Ovary (tissue), 9 donors: ENCODE data around the gene ARHGAP12. TPM values are rescaled to one million over a fixed set of nuclear protein-coding genes. Genes with fewer than 3 reads are reported as not detected.

Experiments used
- DNase-seq, 5 donors: peaks; one replicate each; pipeline ENCODE4 v3.0.0-alpha.2; 2019 to 2020
- H3K27ac ChIP-seq, 2 donors: fragments of 200-600 bp; one replicate each; pipeline versions ENCODE4 v1.5.1 to v1.8.0; 2019 to 2022
- H3K27me3 ChIP-seq: fragments of 200-600 bp; one replicate; pipeline ENCODE4 v1.8.0; 2022
- H3K36me3 ChIP-seq: fragments of 200-600 bp; sonication (generic); one replicate; pipeline ENCODE4 v1.5.1; 2019
- H3K4me1 ChIP-seq: one replicate; pipeline ENCODE4 v1.8.1; 2013; ENCODE audit warnings: mild to moderate bottlenecking, moderate library complexity; ENCODE audit not compliant: insufficient read depth
- H3K4me3 ChIP-seq: fragments of 200-600 bp; sonication (generic); one replicate; pipeline ENCODE4 v1.5.1; 2017
- H3K9me3 ChIP-seq, 2 donors: fragments of 200-600 bp in 1 of 2; sonication (generic) in 1 of 2; one replicate each; pipeline versions ENCODE4 v1.5.1 to v1.8.1; 2013 to 2019; ENCODE audit warnings: mild to moderate bottlenecking in 1 of 2, moderate library complexity in 1 of 2
- EP300 ChIP-seq: sonication (generic); formaldehyde crosslinking; IDR thresholded peaks from one replicate; pipeline ENCODE4 v1.6.1; 2017; ENCODE audit warnings: antibody characterized with exemption
- POLR2A ChIP-seq: fragments of 450-650 bp; IDR thresholded peaks from one replicate; pipeline ENCODE4 v1.6.1; 2017; ENCODE audit warnings: antibody characterized with exemption, mild to moderate bottlenecking, moderate library complexity
- WGBS, 3 donors: extraction: QIAGEN DNeasy Blood & Tissue Kit in 1 of 3; methylation state at CpG; one replicate each; pipeline versions ENCODE4 v1.1.5 to v1.1.7; 2013 to 2017; 5-methylcytosine and 5-hydroxymethylcytosine counted together
- intact Hi-C, 4 donors: fragments of 100-400 bp; cut with DNase I; formaldehyde crosslinking; loops; one replicate each; pipeline versions ENCODE4 v1.11.0 to v1.15.1; 2022 to 2023
- polyA plus RNA-seq, 2 donors: library from polyadenylated mRNA; stranded (reverse); fragments of 200-250 nt in 1 of 2; fragments of 350-450 nt in 1 of 2; fragmentation: Illumina TruSeq in 1 of 2; extraction: RNeasy Lipid Tissue Mini Kit (QIAGEN cat#74804) in 1 of 2; gene quantifications; one replicate each; pipeline ENCODE4 v1.2.3, GENCODE V29; 2013 to 2014
- total RNA-seq, 7 donors: library from RNA; depleted of rRNA in 2 of 7; stranded (reverse); fragments of >200 nt in 2 of 7; fragmentation: NEBNext Ultra II Directional in 3 of 7; extraction: Animal tissue kit (Norgen Biotek cat#: 25700) in 3 of 7; gene quantifications; one replicate each; pipeline versions ENCODE4 v1.1.0 to v1.2.4, GENCODE V29; 2016 to 2023
- TF ChIP-seq, protein P1 (sequence below), 3 donors: fragments of 450-650 bp in 2 of 3; fragments of 200-600 bp in 1 of 3; IDR thresholded peaks; one replicate each; pipeline versions ENCODE4 v1.5.1 to v1.8.0; 2016 to 2022; ENCODE audit warnings: antibody characterized with exemption in 3 of 3, mild to moderate bottlenecking in 1 of 3
- donor health status: DM: no; HTN: no; CAD: no; lungs with moderate emphysema.
- donor health status: DM: no; HTN: no; CAD: no.
- donor health status: Bipolar disorder and iron deficiency.
- donor health status: DM: yes; HTN: yes; CAD: no.
- donor health status: DM: no; HTN: no; CAD: no.
- donor health status: DM: yes; HTN: yes; CAD: no.

Gene ARHGAP12
- total and polyA plus RNA-seq, 9 donors = 13.9 to 60.6 (median 32.0) TPM

DNA sequence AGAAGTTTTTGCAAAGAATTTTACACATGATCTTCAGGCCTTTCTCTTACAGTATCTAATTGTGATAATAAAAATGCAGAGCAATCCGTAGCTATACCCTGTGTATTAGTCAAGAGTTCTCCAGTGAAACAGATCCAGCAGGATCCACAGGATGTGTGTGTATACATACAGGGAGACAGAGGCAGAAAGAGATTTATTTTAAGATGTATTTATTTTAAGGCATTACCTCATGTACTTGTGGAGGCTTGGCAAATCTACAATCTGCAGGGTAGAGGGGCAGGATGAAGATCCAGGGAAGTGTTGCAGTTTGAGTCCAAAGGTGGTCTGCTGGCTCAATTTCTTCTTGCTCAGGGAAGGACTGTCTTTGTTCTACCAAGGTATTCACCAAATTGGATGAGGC, 41.7 kb downstream of the ARHGAP12 start:
- no peak for DNase-seq
- TF ChIP-seq, protein P1, sequence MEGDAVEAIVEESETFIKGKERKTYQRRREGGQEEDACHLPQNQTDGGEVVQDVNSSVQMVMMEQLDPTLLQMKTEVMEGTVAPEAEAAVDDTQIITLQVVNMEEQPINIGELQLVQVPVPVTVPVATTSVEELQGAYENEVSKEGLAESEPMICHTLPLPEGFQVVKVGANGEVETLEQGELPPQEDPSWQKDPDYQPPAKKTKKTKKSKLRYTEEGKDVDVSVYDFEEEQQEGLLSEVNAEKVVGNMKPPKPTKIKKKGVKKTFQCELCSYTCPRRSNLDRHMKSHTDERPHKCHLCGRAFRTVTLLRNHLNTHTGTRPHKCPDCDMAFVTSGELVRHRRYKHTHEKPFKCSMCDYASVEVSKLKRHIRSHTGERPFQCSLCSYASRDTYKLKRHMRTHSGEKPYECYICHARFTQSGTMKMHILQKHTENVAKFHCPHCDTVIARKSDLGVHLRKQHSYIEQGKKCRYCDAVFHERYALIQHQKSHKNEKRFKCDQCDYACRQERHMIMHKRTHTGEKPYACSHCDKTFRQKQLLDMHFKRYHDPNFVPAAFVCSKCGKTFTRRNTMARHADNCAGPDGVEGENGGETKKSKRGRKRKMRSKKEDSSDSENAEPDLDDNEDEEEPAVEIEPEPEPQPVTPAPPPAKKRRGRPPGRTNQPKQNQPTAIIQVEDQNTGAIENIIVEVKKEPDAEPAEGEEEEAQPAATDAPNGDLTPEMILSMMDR (IDR thresholded peaks at IDR 0.05) = no peak
- no peak for TF ChIP-seq EP300
- no peak for TF ChIP-seq POLR2A
- Histone ChIP-seq H3K4me3 (no peak overlapping the region), H3K27ac (no peak overlapping the region), H3K9me3 (no peaks in the 10 kb centered on the region), H3K27me3 (no peaks in the 10 kb centered on the region), H3K4me1 (peaks cover 2% of the 10 kb centered on the region), H3K36me3 (no peaks in the 10 kb centered on the region)
- intact Hi-C loops = no loop called here
- WGBS, 3 donors = 53 to 64% (median 63%) methylated on average over 1 of the region's 1 CpG

DNA sequence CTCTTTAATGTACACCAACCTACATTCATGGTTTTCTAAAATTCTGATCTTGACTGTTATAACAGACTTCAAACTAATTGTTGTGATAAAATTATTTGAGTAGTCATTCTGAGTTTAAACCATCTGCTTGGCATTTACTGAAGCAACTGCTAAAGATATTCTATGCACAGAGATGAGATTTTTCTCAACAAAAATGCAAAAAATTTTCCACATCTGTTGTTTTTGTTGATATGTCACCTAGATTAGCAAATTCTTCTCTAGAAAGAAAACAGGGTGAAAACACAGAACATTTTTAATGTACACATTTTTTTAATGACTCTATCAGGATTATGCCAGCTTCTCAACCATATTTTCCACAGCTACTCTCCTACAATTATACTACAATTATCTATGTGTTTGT, 42.7 kb downstream of the ARHGAP12 start:
- TF ChIP-seq, protein P1 (IDR thresholded peaks at IDR 0.05) = no peak
- no peak for TF ChIP-seq POLR2A
- TF ChIP-seq EP300 = no peak
- Histone ChIP-seq H3K4me3 (no peak overlapping the region), H3K4me1 (peaks cover 2% of the 10 kb centered on the region), H3K27ac (no peak overlapping the region), H3K9me3 (no peaks in the 10 kb centered on the region), H3K36me3 (no peaks in the 10 kb centered on the region), H3K27me3 (no peaks in the 10 kb centered on the region)
- DNase-seq = no peak
- intact Hi-C loops = no loop called here

DNA sequence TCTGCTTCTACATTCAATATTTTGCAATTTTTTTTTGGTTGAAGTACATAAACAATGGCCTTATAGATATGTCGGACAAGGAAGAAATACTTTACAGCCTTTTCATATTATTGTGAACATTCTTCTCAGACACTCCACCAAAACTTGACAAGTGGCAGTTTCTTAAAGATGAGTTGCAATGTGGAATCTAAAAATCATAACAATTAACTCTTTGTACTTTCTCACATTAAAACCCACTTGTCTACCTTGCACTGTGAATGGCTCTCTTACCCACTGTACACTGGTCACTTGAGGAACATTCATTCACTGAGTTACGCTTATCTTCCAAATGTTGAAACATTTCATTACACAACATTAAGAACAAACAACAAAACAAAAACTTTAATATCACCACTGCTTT, 44.2 kb downstream of the ARHGAP12 start:
- Histone ChIP-seq H3K36me3 (no peaks in the 10 kb centered on the region), H3K9me3 (no peaks in the 10 kb centered on the region), H3K4me3 (no peak overlapping the region), H3K27ac (no peak overlapping the region), H3K27me3 (no peaks in the 10 kb centered on the region), H3K4me1 (peaks cover 2% of the 10 kb centered on the region)
- WGBS, 3 donors = 93 to 96% (median 93%) methylated on average over 2 of the region's 2 CpGs
- intact Hi-C loops = no loop called here
- TF ChIP-seq, protein P1 (IDR thresholded peaks at IDR 0.05) = no peak
- TF ChIP-seq POLR2A (no peak), EP300 (no peak)
- DNase-seq = no peak

DNA sequence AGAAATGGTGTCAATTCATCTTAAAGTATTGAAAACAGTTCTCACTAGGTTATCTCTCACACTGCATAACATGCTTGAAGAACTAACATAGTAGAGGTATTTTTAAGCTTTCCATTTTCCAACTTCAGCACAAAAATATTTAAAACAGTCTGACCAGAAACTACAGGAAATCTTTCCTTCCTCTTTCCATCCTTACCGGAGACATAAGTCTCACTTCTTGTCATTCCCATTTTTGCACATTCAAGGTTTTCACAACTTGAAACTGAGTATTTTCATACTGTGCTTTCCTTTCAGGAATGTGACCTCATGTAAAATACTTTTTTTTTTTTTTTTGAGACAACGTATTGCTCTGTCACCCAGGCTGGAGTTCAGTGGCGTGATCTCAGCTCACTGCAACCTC, 45.2 kb downstream of the ARHGAP12 start:
- intact Hi-C loops = no loop called here
- no peak overlapping the region for H3K4me3 ChIP-seq
- WGBS, 3 donors = 53 to 59% (median 55%) methylated on average over 3 of the region's 3 CpGs
- peaks cover 2% of the 10 kb centered on the region for H3K4me1 ChIP-seq
- TF ChIP-seq, protein P1 (IDR thresholded peaks at IDR 0.05) = no peak
- TF ChIP-seq POLR2A = no peak
- no peak for TF ChIP-seq EP300
- H3K36me3 ChIP-seq = no peaks in the 10 kb centered on the region
- H3K27ac ChIP-seq = no peak overlapping the region
- H3K9me3 ChIP-seq = no peaks in the 10 kb centered on the region
- no peak for DNase-seq
- H3K27me3 ChIP-seq = no peaks in the 10 kb centered on the region

DNA sequence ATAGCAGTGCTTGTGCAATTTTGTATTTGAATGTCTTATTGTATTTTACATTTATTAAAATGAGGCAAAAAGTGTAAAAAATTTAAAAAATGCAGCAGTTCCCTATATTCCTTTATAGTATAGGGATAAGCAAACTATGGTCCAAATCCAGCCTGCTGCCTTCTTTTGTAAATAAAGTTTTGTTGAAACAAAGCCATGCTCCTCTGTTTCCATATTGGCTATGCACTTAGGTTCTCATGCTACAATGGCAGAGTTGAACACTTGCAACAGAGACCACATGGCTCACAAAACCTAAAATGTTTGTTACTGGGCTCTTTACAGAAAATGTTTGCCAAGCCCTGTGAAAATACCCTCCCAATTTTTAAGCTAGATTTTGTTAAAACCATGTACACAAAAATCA, 50.1 kb downstream of the ARHGAP12 start:
- Histone ChIP-seq H3K4me3 (no peak overlapping the region), H3K4me1 (no peaks in the 10 kb centered on the region), H3K27me3 (no peaks in the 10 kb centered on the region), H3K36me3 (no peaks in the 10 kb centered on the region), H3K27ac (no peak overlapping the region), H3K9me3 (no peaks in the 10 kb centered on the region)
- no peak for DNase-seq
- TF ChIP-seq EP300 (no peak), POLR2A (no peak)
- TF ChIP-seq, protein P1 (IDR thresholded peaks at IDR 0.05) = no peak
- intact Hi-C loops = no loop called here
